Caco-2 (cell line): Measurements from ENCODE around the gene WFIKKN1. TPM values are rescaled to one million over a fixed set of nuclear protein-coding genes. Genes with fewer than 3 reads are reported as not detected.

Experiments used
- BruUV-seq: library from RNA; stranded (reverse); fragments of 400-500 nt; replicated peaks from 2 replicates; lab custom pipeline; 2021; lab: Mats Ljungman, UMichigan
- CTCF ChIA-PET: fragments of 300-600 bp; sonication (Branson Sonifier 250); formaldehyde crosslinking; loops from one replicate; lab custom pipeline; 2022; ENCODE audit warnings: antibody characterized with exemption; lab: Charles Lee
- POLR2A ChIA-PET: fragments of 300-600 bp; sonication (Branson Sonifier 250); formaldehyde crosslinking; loops from one replicate; lab custom pipeline; 2022; ENCODE audit warnings: antibody characterized with exemption; lab: Charles Lee
- DNase-seq, 2 experiments: peaks; one replicate each; pipeline versions ENCODE4 v3.0.0 to v3.0.0-alpha.2; 2020 to 2022
- H3K27me3 ChIP-seq: replicated peaks from 2 replicates; pipeline ENCODE4 v1.6.0; 2011; ENCODE audit warnings: low read length; ENCODE audit not compliant: control insufficient read depth, insufficient read depth
- H3K36me3 ChIP-seq: 2 replicates; pipeline ENCODE4 v1.5.1; 2011; ENCODE audit warnings: low read length; ENCODE audit not compliant: control insufficient read depth, insufficient read depth
- H3K4me1 ChIP-seq: fragments of 250-450 bp; sonication (Bioruptor Pico); 2 replicates; pipeline ENCODE4 v1.5.1; 2020; ENCODE audit warnings: mild to moderate bottlenecking
- H3K4me3 ChIP-seq: 2 replicates; pipeline ENCODE4 v1.5.1; 2011; ENCODE audit warnings: low read depth, mild to moderate bottlenecking, control low read depth, low read length
- H3K9me3 ChIP-seq: fragments of 250-450 bp; sonication (Bioruptor Pico); 2 replicates; pipeline ENCODE4 v1.5.1; 2020; ENCODE audit warnings: mild to moderate bottlenecking, moderate library complexity
- H3K27ac Mint-ChIP-seq: one replicate; pipeline ENCODE4 v1.8.0; 2022; ENCODE audit warnings: mixed read lengths; ENCODE audit not compliant: unreplicated experiment
- H3K27me3 Mint-ChIP-seq: one replicate; pipeline ENCODE4 v1.8.0; 2022; ENCODE audit warnings: mixed read lengths; ENCODE audit not compliant: insufficient read depth, unreplicated experiment
- H3K36me3 Mint-ChIP-seq: one replicate; pipeline ENCODE4 v1.8.0; 2022; ENCODE audit warnings: mild to moderate bottlenecking, mixed read lengths; ENCODE audit not compliant: insufficient read depth, unreplicated experiment
- H3K4me1 Mint-ChIP-seq: one replicate; pipeline ENCODE4 v1.8.0; 2022; ENCODE audit warnings: low read depth, mixed read lengths; ENCODE audit not compliant: unreplicated experiment
- H3K4me3 Mint-ChIP-seq: one replicate; pipeline ENCODE4 v1.8.0; 2022; ENCODE audit warnings: mild to moderate bottlenecking, moderate library complexity, mixed read lengths; ENCODE audit not compliant: unreplicated experiment
- H3K9me3 Mint-ChIP-seq: one replicate; pipeline ENCODE4 v1.8.0; 2022; ENCODE audit warnings: mixed read lengths; ENCODE audit not compliant: unreplicated experiment
- intact Hi-C: fragments of 100-400 bp; cut with micrococcal nuclease; formaldehyde crosslinking; loops from one replicate; pipeline ENCODE4 v1.10.0; 2022; ENCODE audit not compliant: unreplicated experiment
- total RNA-seq: library from RNA; stranded (reverse); gene quantifications from 2 replicates; pipeline ENCODE4 v1.2.3, GENCODE V29; 2022
- TF ChIP-seq, protein P1 (sequence below), 2 experiments: fragments of 200-600 bp in 1 of 2; IDR thresholded peaks; 1 replicate in 1 of 2; 2 replicates in 1 of 2; pipeline versions ENCODE4 v1.5.1 to v1.8.0; 2011 to 2022; ENCODE audit warnings: antibody characterized with exemption in 1 of 2, control low read depth in 1 of 2, inconsistent platforms in 1 of 2, low read depth in 1 of 2, low read length in 1 of 2, mild to moderate bottlenecking in 1 of 2, moderate library complexity in 1 of 2; ENCODE audit not compliant: insufficient read depth in 1 of 2, severe bottlenecking in 1 of 2, unreplicated experiment in 1 of 2

The WFIKKN1 gene
- total RNA-seq, 1 experiment from 2014 or later, result 0.54 TPM

GRCh38 chr16:606656-607307 is 24.0 kb upstream of the WFIKKN1 start:
- Mint-ChIP-seq H3K4me3 (no peak overlapping the region), H3K36me3 (peaks cover 9% of the 10 kb centered on the region), H3K9me3 (no peaks in the 10 kb centered on the region), H3K27me3 (no peaks in the 10 kb centered on the region), H3K4me1 (no peaks in the 10 kb centered on the region), H3K27ac (no peak overlapping the region)
- intact Hi-C loops, result no loop called here
- H3K9me3 ChIP-seq, result no peaks in the 10 kb centered on the region
- ChIA-PET CTCF (no interaction called here), POLR2A (no interaction called here)
- BruUV-seq, result no TSS peak
- no peaks in the 10 kb centered on the region for H3K4me1 ChIP-seq
- DNase-seq, result no peak
- H3K27me3 ChIP-seq, result no peaks in the 10 kb centered on the region
- TF ChIP-seq, protein P1, sequence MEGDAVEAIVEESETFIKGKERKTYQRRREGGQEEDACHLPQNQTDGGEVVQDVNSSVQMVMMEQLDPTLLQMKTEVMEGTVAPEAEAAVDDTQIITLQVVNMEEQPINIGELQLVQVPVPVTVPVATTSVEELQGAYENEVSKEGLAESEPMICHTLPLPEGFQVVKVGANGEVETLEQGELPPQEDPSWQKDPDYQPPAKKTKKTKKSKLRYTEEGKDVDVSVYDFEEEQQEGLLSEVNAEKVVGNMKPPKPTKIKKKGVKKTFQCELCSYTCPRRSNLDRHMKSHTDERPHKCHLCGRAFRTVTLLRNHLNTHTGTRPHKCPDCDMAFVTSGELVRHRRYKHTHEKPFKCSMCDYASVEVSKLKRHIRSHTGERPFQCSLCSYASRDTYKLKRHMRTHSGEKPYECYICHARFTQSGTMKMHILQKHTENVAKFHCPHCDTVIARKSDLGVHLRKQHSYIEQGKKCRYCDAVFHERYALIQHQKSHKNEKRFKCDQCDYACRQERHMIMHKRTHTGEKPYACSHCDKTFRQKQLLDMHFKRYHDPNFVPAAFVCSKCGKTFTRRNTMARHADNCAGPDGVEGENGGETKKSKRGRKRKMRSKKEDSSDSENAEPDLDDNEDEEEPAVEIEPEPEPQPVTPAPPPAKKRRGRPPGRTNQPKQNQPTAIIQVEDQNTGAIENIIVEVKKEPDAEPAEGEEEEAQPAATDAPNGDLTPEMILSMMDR (IDR thresholded peaks at IDR 0.05; ENCODE audit: insufficient read depth in 1 of 2, low read depth in 1 of 2, low read length in 1 of 2, severe bottlenecking in 1 of 2, unreplicated experiment in 1 of 2), result no peak
- H3K4me3 ChIP-seq, result no peak overlapping the region
- H3K36me3 ChIP-seq, result no peaks in the 10 kb centered on the region

GRCh38 chr16:608019-608418 is 22.8 kb upstream of the WFIKKN1 start:
- Mint-ChIP-seq H3K27ac (no peak overlapping the region), H3K27me3 (no peaks in the 10 kb centered on the region), H3K4me3 (no peak overlapping the region), H3K9me3 (no peaks in the 10 kb centered on the region), H3K4me1 (no peaks in the 10 kb centered on the region), H3K36me3 (peaks cover 9% of the 10 kb centered on the region)
- Histone ChIP-seq H3K36me3 (no peaks in the 10 kb centered on the region), H3K9me3 (no peaks in the 10 kb centered on the region), H3K4me3 (no peak overlapping the region), H3K27me3 (no peaks in the 10 kb centered on the region), H3K4me1 (no peaks in the 10 kb centered on the region)
- TF ChIP-seq, protein P1 (IDR thresholded peaks at IDR 0.05; ENCODE audit: insufficient read depth in 1 of 2, low read depth in 1 of 2, low read length in 1 of 2, severe bottlenecking in 1 of 2, unreplicated experiment in 1 of 2), result no peak
- no TSS peak for BruUV-seq
- CTCF ChIA-PET, result no interaction called here
- intact Hi-C loops, result no loop called here
- POLR2A ChIA-PET, result no interaction called here
- DNase-seq, result no peak

DNA sequence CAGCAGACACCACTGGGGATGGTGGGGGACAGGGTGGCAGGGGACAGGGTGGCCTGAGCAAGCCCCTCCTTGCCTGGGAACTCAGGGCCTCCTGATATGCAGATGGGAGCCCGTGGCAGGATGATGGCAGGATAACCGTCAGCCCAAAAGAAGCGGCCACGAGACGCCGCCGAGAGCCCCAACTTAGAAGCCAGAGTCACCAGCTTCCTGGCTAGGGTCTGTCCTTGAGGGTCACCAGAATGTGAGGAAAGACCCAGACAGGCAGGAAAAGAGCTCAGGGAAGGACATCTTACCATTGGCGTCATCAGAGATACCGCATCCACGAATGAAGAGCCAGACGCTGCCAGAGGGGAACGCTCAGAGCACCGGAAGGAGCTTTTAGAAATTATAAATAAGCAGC is 21.5 kb upstream of the WFIKKN1 start:
- no TSS peak for BruUV-seq
- Mint-ChIP-seq H3K27ac (no peak overlapping the region), H3K36me3 (peaks cover 8% of the 10 kb centered on the region), H3K9me3 (no peaks in the 10 kb centered on the region), H3K4me1 (no peaks in the 10 kb centered on the region), H3K4me3 (no peak overlapping the region), H3K27me3 (no peaks in the 10 kb centered on the region)
- H3K4me3 ChIP-seq, result no peak overlapping the region
- CTCF ChIA-PET, result no interaction called here
- no peaks in the 10 kb centered on the region for H3K27me3 ChIP-seq
- TF ChIP-seq, protein P1 (IDR thresholded peaks at IDR 0.05; ENCODE audit: insufficient read depth in 1 of 2, low read depth in 1 of 2, low read length in 1 of 2, severe bottlenecking in 1 of 2, unreplicated experiment in 1 of 2), result no peak
- DNase-seq, result no peak
- no peaks in the 10 kb centered on the region; the same call in 1 of the 2 replicates for H3K36me3 ChIP-seq
- intact Hi-C loops, result no loop called here
- H3K9me3 ChIP-seq, result no peaks in the 10 kb centered on the region
- POLR2A ChIA-PET, result no interaction called here
- no peaks in the 10 kb centered on the region for H3K4me1 ChIP-seq
